RWPE1 (cell line): ENCODE results near the gene EFNA5.

Experiments used
- CTCF ChIA-PET: fragments of 350-600 bp; sonication (Branson Sonifier 250); formaldehyde crosslinking; extraction: SDS; loops from one replicate; lab custom pipeline; 2021; lab: Yijun Ruan, JAX
- POLR2A ChIA-PET: fragments of 400-600 bp; formaldehyde crosslinking; extraction: SDS; loops from one replicate; lab custom pipeline; 2020; ENCODE audit warnings: antibody characterized with exemption; ENCODE audit not compliant: low non-redundant PET; lab: Yijun Ruan, JAX
- DNase-seq: peaks from one replicate; pipeline ENCODE4 v3.0.0; 2012; ENCODE audit warnings: low spot score
- H3K27ac ChIP-seq: fragments of 450-650 bp; 2 replicates; pipeline ENCODE4 v1.5.1; 2017
- TF ChIP-seq, protein P1 (sequence below): fragments of 450-650 bp; conservative IDR thresholded peaks from 2 replicates; pipeline ENCODE4 v1.5.1; 2017; ENCODE audit warnings: low read depth, mild to moderate bottlenecking

Gene EFNA5

DNA sequence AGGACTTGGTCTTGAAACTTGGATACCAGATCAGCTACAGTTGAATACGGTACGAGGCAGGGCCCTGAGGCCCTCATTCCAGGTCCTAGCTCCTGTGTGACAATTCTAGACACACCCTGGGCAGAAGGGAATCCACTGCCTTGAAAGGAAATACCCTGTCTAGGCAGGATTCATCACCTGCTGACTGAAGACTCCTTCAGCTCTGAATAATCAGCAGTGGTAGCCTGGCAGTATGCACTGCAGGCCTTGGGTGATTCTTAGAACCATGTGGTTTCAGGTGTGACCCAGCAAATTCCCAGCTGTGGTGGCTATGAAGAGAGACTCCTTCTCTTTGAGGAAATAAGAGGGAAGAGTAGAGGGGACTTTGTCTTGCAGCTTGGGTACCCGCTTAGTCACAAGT lies 17.2 kb upstream of the EFNA5 start:
- DNase-seq: no peak
- TF ChIP-seq, protein P1, sequence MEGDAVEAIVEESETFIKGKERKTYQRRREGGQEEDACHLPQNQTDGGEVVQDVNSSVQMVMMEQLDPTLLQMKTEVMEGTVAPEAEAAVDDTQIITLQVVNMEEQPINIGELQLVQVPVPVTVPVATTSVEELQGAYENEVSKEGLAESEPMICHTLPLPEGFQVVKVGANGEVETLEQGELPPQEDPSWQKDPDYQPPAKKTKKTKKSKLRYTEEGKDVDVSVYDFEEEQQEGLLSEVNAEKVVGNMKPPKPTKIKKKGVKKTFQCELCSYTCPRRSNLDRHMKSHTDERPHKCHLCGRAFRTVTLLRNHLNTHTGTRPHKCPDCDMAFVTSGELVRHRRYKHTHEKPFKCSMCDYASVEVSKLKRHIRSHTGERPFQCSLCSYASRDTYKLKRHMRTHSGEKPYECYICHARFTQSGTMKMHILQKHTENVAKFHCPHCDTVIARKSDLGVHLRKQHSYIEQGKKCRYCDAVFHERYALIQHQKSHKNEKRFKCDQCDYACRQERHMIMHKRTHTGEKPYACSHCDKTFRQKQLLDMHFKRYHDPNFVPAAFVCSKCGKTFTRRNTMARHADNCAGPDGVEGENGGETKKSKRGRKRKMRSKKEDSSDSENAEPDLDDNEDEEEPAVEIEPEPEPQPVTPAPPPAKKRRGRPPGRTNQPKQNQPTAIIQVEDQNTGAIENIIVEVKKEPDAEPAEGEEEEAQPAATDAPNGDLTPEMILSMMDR: no peak
- ChIA-PET CTCF (interaction anchor here (0.6 kb wide), 1 partner anchor 185 kb away, joined by 3 read pairs; no protein-coding TSS in a partner anchor), POLR2A (no interaction called here)
- H3K27ac ChIP-seq: no peak overlapping the region

DNA sequence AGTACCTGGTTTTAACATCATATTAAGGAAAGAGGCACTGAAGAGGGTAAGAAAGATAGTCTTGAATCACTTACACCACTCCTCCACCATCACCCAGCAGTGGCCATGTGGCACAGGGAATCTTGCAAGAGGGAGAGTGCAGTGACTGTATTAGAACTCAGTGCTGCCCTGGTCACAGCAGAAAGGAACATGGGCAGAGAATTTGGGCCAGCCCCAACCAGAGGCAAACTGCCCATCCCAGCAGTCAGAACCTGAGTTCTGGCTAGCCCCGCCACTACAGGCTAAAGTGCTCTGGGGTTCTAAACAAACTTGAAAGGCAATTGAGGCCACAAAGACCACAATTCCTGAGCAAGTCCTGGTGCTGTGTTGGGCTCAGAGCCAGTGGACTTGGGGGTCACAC lies 16.7 kb upstream of the EFNA5 start:
- ChIA-PET POLR2A (no interaction called here), CTCF (interaction anchor here (0.6 kb wide), 1 partner anchor 184 kb away, joined by 3 read pairs; no protein-coding TSS in a partner anchor)
- no peak overlapping the region for H3K27ac ChIP-seq
- DNase-seq: no peak
- TF ChIP-seq, protein P1: no peak

DNA sequence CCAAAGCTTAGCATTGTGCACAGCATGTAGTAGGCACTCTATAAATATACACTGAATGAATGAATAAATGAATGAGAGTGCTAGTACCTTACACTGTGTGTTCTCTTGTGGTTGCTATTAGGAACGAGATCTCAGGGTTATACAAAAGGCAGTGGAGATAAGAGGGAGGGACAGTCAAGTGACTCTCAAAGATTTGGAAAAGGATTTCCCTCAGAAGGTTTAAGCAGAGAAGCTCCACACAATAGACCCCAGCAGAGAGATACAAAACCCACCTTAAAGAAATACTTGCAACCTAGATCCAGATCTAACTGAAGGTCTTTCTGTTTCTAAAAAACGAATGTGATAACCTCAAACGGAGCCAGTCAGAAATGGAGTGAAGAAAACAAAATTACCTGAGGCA lies 11.8 kb upstream of the EFNA5 start:
- no peak for DNase-seq
- H3K27ac ChIP-seq: no peak overlapping the region
- TF ChIP-seq, protein P1: no peak
- CTCF ChIA-PET: no interaction called here
- POLR2A ChIA-PET: no interaction called here

DNA sequence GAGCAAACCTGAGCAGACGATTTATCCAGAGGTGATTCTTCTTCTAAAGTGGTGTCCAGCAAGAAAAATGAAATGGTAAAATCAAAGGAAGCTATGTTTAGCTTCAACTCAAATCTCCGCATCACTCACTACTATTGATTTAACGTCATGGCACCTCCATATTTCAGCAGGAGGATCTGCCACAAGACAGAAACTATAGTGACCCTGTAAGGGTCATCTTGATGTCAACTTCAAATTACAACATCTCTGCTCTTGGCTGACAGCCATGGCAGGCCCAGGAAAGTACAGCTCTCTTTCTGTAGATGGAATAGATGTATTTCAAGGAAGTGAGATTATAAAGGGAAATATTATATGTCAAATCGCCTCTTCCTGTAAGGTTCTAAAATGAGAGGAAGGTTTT lies 10.1 kb upstream of the EFNA5 start:
- DNase-seq: no peak
- CTCF ChIA-PET: interaction anchor here (0.6 kb wide), 1 partner anchor 57 kb away, joined by 3 read pairs; no protein-coding TSS in a partner anchor
- POLR2A ChIA-PET: no interaction called here
- H3K27ac ChIP-seq: no peak overlapping the region
- TF ChIP-seq, protein P1: no peak

DNA sequence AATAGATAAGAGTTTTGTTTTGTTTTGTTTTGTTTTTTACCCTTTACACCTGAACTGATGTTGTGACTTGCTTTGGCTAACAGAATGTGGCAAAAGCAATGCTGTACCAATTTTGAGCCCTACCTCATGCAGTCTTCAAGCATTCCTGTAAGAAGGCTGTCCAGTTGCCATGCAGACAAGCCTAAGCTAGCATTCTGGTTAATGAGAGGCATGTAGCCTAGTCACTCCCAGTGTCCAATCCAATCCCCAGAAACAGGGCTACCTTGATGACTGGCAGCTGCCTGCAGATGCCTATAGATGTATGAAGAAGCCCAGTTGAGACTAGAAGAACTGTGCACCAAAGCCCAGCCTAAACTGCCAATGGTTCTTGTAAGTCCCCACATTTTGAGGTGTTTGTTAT lies 9.4 kb upstream of the EFNA5 start:
- POLR2A ChIA-PET: no interaction called here
- H3K27ac ChIP-seq: no peak overlapping the region
- TF ChIP-seq, protein P1: no peak
- CTCF ChIA-PET: no interaction called here
- peak; percentile 41 for DNase-seq

DNA sequence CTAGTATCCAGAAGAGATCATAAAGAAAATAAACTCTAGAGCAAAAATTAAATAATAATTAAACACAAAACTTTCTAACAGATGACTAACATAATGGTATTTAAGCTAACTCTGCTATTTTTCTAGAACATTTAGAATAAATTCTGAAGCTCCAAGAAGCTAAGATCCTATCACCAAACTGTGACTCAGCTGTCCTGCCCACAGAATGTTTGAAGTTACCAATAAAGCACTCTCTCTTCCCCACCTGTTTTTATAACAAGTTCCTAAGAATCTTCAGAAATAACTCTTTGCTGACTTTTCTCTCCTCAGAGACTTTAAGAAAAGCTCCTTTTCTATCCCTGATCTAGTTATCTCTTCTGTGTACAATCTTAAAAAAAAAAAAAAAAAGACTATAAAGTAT lies 6.0 kb upstream of the EFNA5 start:
- TF ChIP-seq, protein P1: no peak
- no peak overlapping the region for H3K27ac ChIP-seq
- ChIA-PET POLR2A (no interaction called here), CTCF (interaction anchor here (0.6 to 0.7 kb wide), 3 partner anchors 158 to 1408 kb away, joined by 3 to 4 read pairs (median 4); no protein-coding TSS in a partner anchor)
- no peak for DNase-seq
